Stomach (tissue), 4 donors: Measurements from ENCODE around the gene TGIF2.

Experiments
- EP300 ChIP-seq: sonication (generic); formaldehyde crosslinking; IDR thresholded peaks from one replicate; pipeline ENCODE4 v1.6.1; 2017; ENCODE audit warnings: antibody characterized with exemption
- POLR2A ChIP-seq, 4 donors: fragments of 450-650 bp; IDR thresholded peaks; one replicate each; pipeline ENCODE4 v1.6.1; 2016; ENCODE audit warnings: antibody characterized with exemption in 4 of 4, control low read depth in 2 of 4, mild to moderate bottlenecking in 1 of 4, moderate library complexity in 1 of 4
- POLR2AphosphoS5 ChIP-seq, 3 donors: sonication (generic); formaldehyde crosslinking; IDR thresholded peaks; one replicate each; pipeline ENCODE4 v1.6.1; 2016; ENCODE audit warnings: antibody characterized with exemption in 3 of 3
- TF ChIP-seq, protein P1 (sequence below), 7 experiments: fragments of 450-650 bp in 4 of 7; fragments of 200-600 bp in 3 of 7; sonication (generic) in 3 of 7; IDR thresholded peaks; one replicate each; pipeline ENCODE4 v1.5.1; 2016 to 2019; ENCODE audit warnings: antibody characterized with exemption in 7 of 7, control low read depth in 2 of 7, mild to moderate bottlenecking in 1 of 7

DNA sequence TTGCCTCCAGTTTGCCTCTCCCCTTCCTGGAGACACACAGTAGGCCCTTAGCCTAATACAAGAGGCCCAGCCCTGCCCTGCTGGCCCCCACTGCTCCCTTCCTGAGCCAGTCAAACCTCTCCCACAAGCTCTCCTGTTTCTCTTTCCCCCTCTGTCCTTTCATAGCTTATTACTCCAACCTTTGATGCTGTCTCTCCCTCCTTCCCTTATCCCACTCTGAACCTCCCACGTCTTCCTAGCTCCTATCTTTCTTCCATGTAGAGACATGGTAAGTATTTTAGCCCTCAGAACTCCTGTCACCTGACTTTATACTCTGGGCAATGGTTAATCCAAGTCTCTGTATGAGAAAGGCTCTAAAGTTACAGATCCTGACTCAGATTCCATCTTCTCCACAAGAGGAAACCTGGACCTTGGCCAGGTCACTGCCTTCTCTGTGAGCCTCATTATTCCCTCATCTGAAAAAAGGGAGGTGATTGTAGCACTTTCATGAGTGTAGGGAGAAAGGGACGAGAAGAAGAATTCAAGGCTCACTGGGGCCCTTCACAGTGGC is 6.7 kb downstream of the TGIF2 start:
- TF ChIP-seq EP300 (no peak), POLR2AphosphoS5 (IDR thresholded peaks at IDR 0.05) (no peak), POLR2A (IDR thresholded peaks at IDR 0.05) (no peak)
- TF ChIP-seq, protein P1, sequence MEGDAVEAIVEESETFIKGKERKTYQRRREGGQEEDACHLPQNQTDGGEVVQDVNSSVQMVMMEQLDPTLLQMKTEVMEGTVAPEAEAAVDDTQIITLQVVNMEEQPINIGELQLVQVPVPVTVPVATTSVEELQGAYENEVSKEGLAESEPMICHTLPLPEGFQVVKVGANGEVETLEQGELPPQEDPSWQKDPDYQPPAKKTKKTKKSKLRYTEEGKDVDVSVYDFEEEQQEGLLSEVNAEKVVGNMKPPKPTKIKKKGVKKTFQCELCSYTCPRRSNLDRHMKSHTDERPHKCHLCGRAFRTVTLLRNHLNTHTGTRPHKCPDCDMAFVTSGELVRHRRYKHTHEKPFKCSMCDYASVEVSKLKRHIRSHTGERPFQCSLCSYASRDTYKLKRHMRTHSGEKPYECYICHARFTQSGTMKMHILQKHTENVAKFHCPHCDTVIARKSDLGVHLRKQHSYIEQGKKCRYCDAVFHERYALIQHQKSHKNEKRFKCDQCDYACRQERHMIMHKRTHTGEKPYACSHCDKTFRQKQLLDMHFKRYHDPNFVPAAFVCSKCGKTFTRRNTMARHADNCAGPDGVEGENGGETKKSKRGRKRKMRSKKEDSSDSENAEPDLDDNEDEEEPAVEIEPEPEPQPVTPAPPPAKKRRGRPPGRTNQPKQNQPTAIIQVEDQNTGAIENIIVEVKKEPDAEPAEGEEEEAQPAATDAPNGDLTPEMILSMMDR (IDR thresholded peaks at IDR 0.05), result no peak
